HG03095 (cell line): ENCODE results near the gene UQCC2.

Source experiments
- ATAC-seq: cut with Tn5 transposase; IDR thresholded peaks from one replicate; pipeline ENCODE4 v1.9.1; 2021; ENCODE audit warnings: moderate library complexity; ENCODE audit not compliant: unreplicated experiment

UQCC2 gene

DNA sequence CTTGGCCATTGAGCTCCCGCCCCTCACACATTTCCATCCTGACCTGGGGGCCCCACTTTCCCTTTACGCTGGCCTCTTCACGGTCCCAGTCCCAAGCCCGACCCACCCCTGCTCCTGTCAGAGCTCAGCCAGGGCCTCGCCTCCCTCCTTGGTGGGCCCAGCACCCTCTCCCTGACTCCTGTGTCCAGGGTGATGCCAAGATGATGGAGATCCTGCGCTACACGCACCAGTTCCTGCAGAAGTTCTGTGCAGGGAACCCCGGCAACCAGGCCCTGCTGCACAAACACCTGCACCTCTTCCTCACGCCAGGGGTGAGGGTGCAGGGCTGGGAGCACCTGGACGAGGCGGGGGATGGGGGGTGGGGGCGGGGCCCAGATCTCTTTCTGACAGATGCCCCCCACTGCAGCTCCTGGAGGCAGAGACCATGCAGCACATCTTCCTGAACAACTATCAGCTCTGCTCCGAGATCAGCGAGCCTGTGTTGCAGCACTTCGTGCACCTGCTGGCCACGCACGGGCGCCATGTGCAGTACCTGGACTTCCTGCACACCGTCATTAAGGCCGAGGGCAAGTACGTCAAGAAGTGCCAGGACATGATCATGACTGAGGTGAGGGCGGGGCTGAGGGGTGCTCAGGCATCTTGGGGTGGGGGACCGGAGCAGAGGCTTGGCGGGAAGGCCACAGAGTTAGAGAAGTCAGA, 33.1 kb downstream of the UQCC2 start:
- no peak for ATAC-seq

DNA sequence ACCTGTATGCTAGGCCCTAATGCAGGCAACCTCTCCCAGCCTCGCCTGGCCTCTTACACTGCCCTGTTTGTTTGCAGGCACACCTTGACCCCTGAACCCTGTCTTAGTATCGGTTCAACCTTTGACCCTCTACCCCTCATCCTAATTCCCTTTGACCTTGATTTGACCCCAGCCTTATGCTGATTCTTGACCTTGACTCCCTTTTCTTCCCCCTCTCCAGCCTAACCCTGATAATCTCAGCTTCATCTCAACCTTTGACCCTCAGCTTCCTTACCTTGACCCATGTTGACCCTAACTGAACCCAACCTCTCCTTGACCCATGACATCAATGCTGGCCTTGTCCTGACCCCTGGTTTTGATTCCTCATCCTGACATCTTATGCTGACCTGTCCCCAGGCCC, 33.8 kb downstream of the UQCC2 start:
- no peak for ATAC-seq

DNA sequence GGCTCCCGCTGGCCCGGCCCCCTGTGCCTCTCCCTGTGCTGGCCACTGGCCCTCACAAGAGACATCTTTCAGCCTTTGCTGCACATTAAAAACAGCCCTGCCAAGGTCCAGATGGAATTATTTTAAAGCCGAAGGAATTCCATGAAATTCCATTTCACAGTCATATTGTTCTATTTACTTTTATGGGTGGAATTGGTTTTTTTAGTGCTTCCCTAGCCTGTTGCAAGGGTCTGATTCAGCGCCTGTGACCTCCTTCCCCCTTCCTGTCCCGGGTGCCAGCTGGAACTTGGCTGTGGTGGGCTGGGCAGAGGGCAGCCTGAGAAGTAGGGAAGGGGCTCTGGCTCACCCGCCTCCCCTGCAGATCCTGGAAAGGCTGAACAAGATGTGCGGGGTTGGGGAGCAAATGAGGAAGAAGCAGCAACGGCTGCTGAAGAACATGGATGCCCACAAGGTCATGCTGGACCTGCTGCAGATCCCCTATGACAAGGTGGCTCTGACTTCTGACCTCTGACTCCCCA, 34.3 kb downstream of the UQCC2 start:
- no peak for ATAC-seq

DNA sequence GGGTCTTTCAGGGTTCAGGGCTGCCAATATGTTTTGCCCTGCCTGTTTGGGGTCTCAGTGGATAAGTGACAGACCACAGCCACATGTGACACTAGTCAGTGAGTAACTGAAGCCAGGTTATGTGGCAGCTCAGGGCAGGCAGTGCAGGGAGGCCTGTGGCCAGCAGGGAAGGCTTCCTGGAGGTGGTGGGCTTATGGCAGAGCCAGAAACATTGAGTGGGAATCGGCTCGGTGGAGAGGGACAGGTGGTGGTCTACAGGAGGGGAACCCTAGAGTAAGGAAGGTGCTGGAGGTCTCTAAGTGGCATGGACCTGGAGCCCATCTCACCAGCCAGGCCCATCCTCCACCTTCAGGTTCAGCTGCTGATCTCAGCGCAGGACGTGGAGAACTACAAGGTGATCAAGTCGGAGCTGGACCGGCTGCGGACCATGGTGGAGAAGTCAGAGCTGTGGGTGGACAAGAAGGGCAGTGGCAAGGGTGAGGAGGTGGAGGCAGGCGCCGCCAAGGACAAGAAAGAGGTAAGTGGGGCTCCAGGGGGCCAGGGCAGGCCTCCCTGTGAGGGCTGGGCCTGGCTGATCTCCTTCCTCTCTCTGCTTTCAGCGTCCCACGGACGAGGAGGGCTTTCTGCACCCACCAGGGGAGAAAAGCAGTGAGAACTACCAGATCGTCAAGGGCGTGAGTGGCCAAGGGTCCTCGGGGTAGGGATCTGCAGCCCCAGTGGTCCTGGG, 34.9 kb downstream of the UQCC2 start:
- no peak for ATAC-seq

DNA sequence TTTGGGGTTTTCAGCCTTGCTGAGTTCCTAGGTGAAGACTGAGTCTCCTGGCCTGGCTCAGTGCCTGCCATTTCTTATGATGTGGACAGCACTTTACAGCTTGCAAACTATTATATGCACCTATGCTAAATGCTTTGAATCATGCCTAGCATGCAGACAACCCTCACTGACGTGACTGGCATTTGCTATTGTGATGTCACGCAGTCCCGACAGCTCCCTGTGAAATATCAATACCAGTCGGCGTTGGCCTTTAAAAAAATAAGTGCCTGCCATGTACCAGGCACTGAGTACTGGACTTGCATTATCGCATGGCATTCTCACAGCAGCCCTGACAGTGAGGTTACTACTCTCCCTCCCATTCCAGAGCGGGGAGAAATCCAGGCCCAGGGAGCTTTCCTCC, 35.5 kb downstream of the UQCC2 start:
- no peak for ATAC-seq

DNA sequence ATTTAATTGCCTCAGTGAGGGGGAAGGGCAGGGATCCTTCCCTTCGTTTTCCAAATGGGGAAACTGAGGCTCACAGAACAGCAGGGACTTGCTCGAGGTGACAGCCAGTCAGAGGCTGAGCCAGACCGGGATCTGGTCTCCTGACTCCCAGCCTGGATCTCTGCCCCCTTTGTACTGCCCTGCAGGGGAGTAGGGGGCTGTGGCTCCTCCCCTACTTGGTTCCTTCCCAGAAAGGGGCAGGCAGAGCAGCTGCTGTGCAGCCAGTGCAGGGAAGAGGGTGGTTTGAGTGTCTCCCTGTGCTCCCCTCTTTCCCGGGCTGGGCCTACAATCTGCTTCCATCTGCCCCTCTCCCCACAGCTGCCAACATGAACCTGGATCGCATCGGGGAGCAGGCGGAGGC, 37.6 kb downstream of the UQCC2 start:
- no peak for ATAC-seq

DNA sequence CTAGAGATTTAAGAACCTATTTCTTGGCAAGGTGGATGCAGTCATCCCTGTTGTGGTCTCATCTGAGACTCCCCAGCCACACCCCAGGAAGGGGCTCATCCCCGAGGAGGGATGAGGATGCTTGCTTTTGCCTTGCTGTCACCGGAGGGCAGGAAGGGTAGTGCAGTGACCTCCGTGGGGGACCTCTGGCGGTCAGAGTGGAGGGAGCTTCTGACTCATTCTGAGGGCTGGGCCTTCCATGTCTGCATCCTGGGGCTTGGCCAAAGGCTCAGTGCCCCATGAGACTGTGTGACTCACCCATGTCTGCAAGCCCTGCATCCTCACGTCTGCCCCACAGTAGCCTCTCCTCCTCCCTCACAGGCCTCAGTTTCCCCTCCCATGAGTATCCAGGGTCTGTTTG, 38.7 kb downstream of the UQCC2 start:
- no peak for ATAC-seq

DNA sequence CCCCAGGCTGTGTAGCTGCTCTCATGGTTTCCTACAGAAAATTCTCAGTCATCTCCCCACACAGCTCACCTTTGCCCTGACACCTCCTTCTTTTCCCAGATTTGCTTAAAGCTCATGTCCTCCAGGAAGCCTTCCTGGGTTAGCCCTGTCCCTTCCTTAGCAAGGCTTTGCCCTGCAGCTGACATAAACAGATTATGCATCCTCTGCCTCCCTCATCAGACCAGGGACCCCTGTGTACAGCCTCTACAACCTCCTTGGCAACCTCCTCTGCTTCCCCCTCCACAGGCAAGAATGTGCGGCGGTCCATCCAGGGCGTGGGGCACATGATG, 39.8 kb downstream of the UQCC2 start:
- no peak for ATAC-seq

DNA sequence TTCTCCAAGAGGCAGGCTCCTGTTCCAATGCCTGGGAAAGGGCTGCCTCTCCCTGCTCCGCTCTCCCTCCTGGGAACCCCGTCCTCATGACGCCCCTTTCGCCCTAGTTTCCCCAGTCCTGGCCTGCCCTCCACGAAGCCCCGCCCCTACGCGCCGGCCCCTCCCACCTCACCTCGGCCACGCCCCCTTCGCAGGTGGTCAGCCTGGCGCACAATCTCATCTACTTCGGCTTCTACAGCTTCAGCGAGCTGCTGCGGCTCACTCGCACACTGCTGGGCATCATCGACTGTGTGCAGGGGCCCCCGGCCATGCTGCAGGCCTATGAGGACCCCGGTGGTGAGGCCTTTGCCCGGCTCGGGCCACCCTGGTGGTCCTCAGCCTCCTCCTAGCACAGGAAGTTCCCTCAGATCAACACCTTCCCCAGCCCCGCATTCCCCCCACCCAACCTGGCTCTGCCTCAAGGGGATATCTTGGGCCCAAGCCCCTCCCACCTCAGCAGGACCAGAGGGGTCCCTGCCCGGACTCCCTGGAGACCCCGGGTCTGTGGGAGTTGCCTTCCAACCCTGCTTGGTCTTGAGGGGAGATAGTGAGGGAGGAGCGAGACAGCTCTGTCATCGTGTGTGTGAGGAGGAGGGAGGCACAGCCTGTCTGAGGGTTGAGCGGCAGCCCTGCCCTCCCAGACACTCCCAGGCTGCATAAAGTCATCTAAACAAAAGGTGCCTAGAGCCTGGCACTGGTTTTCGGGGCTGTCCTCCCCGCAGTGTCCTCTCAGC, 40.3 kb downstream of the UQCC2 start:
- no peak for ATAC-seq

DNA sequence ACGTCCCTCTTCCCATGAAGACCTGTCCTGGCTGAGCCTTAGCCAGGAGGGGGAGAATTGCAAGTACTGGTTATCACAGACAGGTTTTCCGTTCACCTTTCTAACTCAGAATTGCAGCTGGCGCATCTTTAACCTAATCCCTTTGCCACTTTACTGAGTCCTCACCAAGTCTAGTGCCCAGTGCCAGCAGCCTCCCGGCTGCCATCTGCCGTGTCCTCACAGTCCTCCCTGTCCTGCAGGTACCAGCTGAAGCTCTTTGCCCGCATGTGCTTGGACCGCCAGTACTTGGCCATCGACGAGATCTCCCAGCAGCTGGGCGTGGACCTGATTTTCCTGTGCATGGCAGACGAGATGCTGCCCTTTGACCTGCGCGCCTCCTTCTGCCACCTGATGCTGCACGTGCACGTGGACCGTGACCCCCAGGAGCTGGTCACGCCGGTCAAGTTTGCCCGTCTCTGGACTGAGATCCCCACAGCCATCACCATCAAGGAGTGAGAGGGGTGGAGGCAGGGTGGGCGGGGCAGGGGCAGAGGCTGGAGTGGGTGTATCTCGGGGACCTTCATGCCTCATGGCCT, 41.3 kb downstream of the UQCC2 start:
- no peak for ATAC-seq

DNA sequence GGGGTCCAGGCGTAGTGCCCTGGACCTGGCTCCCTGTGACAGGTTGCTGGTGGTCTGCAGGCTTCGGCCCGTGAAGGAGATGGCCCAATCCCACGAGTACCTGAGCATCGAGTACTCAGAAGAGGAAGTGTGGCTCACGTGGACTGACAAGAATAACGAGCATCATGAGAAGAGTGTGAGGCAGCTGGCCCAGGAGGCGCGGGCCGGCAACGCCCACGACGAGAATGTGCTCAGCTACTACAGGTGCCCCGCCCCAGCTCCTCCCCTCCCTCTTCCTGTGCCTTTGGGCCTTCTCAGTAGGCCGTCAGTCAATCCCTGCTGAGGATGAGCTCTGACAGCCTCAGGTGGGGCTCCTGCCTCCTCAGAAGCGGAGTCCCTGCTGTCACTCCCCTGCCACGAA, 42.6 kb downstream of the UQCC2 start:
- no peak for ATAC-seq

DNA sequence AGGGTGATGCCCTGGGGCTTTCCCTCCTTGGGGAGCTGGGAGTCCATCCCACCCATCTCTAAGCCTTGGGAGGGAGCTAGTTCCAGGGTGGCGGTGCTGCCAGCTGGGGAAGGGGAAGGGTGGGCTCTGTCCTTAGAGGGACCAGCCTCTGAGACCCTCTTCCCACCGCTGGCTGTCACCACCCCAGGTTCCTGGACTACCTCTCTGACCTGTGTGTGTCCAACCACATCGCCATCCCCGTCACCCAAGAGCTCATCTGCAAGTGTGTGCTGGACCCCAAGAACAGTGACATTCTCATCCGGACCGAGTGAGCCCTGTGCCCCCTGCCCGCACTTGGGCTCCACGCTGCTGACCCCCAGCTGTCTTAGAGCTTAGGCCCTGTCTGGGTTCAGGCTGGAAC, 43.2 kb downstream of the UQCC2 start:
- ATAC-seq, result no peak

DNA sequence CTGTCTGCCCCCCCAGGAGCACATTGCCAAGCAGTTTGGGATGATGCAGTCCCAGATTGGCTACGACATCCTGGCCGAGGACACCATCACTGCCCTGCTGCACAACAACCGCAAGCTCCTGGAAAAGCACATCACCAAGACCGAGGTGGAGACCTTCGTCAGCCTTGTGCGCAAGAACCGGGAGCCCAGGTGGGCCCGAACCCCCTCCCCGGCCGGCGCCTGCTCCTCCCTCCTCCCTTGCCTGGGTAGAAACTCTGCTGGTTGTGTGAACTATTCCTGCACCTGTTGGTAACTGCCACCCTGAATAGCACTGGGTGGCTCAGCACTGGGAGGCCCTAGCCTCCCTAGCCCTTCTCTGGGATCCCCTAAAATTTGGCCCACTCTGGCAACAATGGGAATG, 43.7 kb downstream of the UQCC2 start:
- no peak for ATAC-seq

DNA sequence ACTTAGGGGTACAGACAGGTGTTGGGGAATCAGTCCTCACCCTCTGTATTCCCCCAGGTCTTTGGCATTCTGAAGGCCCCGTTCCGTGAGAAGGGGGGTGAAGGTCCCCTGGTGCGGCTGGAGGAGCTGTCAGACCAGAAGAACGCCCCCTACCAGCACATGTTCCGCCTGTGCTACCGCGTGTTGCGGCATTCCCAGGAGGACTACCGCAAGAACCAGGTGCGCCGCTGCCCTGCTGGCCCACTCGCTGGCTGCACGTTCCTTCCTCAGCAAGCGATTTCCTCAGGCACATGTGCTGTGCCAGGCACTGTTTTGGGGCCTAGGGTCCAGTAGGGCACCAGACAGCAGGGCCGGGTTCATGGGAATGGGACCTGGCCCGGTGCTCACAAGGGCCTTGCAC, 44.4 kb downstream of the UQCC2 start:
- no peak for ATAC-seq

DNA sequence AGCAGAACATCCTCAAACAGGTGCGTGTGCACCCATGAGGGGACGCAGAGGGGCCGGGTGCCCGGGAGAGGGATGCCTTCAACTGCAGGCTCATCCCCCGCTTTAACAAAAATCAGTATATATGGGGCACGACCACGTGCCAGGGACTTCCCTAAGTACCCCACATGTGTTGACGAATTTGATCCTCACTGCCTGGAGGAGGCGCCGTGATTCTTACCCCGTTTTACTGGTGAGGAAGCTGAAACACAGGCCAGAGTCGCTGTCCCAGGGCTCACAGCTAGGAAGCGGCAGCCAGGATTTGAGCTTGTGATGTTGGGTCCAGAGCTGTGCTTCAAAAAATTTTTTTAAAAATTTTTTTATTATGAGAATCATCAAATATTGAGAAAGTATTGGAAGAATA, 45.5 kb downstream of the UQCC2 start:
- no peak for ATAC-seq

DNA sequence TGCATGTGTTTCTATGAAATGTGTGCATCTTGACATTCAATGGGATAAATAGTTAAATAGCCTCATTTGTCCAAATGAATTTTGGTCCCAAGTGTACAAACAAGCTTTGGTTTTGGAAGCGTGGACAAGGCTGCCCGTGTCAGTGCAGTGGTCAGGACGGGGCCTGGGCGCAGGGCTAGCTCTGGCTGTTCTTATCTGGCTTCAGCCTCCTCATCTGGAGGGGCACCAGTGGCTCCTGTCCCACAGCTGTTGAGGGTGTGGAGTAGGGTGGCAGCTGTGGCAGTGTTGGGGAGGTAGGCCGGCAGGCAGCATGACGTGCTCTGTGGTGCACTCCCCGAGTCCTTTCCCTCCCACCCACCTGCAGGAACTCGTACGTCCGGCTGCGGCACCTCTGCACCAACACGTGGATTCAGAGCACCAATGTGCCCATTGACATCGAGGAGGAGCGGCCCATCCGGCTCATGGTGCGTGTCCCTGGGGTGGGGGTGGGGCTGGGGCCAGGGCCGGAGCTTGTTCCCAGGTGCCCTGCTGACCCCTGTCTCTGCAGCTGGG, 46.9 kb downstream of the UQCC2 start:
- ATAC-seq, result no peak

DNA sequence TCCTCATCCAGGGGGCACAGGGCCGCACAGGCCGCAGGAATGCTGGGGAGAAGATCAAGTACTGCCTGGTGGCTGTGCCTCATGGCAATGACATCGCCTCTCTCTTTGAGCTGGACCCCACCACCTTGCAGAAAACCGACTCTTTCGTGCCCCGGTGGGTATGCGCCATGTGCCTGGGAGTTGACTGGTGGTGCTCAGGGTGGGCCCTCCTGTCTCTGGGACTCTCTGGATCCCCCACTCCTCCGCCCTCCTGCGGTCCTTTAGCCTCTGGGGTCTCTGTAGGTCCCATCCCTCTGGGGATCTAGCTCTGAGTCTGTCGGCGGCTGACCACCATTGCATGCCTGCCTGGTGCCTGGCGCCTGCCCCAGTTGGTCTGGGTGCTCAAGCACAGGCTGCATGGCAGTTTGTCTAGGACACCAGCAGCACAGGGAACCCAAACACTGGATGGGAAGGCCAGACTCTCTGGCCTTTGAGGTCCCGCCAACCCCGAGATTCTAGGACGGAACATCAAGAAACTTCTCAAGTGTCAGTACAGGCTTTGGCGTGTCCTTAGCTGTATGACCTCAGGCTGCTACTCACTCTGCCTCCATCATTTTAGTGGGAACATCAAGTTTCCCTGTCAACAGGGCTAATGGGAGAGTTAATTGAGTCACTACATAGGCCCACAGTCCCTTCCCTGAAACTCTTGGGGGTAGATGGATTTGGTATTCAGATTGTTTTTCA, 47.6 kb downstream of the UQCC2 start:
- no peak for ATAC-seq

DNA sequence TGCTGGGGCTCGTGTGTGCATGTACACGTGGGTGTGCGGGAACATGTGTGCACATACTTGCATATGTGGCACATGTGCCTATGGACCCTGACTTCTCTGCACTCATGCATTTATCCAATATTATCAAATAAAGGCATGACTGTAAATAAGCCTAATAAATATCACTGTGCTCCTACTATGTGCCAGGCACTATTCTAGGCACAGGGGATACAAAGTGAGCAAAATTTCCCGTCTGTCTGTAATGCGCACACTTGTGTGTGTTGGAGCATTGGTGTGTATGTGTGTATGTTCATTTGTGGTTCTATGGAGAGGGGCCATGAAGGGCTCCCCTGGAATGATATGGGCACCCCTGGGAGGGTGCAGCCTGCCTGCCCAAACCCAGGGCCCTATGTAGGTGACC, 48.5 kb downstream of the UQCC2 start:
- ATAC-seq, result no peak

DNA sequence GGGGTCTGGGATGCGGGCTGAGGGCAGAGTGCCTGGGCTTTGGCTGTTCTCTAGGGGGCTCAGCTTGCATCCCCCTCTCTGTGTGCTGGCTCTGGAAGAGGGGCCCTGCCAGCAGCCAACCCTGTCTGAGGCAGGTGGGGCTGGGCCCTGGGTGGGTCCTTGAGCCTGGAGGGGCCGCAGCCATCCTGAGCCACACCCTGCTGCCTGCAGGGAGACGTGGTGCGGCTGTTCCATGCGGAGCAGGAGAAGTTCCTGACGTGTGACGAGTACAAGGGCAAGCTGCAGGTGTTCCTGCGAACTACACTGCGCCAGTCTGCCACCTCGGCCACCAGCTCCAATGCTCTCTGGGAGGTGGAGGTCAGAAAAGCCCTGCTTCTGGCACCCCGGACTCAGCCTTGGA, 49.2 kb downstream of the UQCC2 start:
- ATAC-seq, result no peak

DNA sequence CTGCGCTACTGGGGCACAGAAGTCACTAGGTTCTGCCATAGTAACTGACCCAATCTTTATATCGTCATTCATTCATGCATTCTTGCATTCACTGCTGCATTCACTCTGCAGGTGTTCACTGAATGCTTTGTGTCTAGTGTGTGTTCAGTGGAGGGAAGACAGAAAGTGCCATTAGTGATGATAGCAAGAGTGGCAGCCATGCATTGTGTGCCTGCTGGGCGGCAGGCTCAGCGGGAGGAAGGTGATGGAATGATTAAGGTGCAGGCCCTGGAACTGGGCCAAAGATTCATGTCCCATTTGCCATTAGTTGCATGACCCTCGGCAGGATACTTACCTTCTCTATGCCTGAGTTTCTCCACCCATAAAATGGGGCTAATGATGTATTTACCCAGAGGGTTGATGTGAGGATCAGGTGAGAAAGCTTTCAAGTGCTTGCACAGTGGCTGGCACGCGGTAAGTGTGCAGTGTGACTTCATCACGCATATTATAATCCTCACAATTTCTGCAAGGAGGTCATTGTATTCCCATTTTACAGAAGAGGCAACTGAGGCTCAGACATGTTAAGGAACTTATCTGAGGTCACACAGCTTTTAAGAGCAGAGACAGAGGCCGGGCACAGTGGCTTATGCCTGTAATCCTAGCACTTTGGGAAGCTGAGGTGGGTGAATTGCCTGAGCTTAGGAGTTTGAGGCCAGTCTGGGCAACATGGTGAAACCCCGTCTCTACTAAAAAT, 50.2 kb downstream of the UQCC2 start:
- no peak for ATAC-seq
